Panc1 (cell line): ENCODE measurements around the gene PRKCZ.

ENCODE experiments used
- POLR2AphosphoS5 ChIP-seq: IDR thresholded peaks from 2 replicates; pipeline ENCODE4 v1.6.1; 2012; ENCODE audit warnings: mild to moderate bottlenecking, low read depth, low read length, moderate library complexity
- SIN3A ChIP-seq: IDR thresholded peaks from 2 replicates; pipeline ENCODE4 v1.6.1; 2012; ENCODE audit warnings: low read depth, mild to moderate bottlenecking, low read length, moderate library complexity, borderline replicate concordance; ENCODE audit not compliant: insufficient read depth
- TCF7L2 ChIP-seq: IDR thresholded peaks from 2 replicates; pipeline ENCODE4 v1.6.1; 2011; ENCODE audit warnings: mild to moderate bottlenecking, low read depth, low read length, inconsistent platforms
- TF ChIP-seq, protein P1 (sequence below): fragments of 450-650 bp; IDR thresholded peaks from 2 replicates; pipeline ENCODE4 v1.5.1; 2017; ENCODE audit warnings: mild to moderate bottlenecking
- TF ChIP-seq, protein P2 (sequence below), 2 experiments: IDR thresholded peaks; 2 replicates each; pipeline ENCODE4 v1.6.1; 2011 to 2012; ENCODE audit warnings: low read depth in 2 of 2, control low read depth in 1 of 2, low read length in 1 of 2, mild to moderate bottlenecking in 1 of 2, moderate library complexity in 1 of 2; ENCODE audit not compliant: insufficient read depth in 1 of 2

DNA sequence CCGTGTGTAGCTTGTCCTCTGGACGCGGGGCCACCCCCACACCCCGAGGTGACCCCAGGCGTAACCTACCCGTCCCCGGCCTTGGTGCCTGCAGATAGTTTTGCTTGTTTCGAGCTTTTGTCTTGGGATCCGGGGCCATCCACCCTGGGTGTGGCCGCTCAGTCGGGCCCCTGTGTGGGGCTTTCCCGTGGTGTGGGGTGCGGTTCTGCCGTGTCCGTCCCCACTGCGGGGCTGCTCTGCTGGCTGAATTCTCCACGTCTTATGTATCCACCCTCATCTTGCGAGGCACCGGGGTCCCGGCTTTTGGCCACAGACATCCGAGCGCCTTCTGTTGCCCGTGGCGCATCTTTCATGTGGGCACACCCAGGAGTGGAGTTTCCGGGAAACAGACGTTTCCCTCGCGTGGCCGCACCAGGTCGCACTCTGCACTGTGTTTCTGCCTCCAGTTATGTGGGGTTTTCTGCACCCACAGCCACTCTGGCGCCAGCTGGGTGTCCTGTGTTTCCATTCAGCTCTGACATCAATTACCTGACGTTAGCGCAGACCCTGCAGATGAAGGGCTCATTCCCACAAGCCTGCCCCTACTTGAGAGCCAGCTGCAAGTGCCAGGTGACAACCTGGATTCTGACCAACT, 64.9 kb downstream of the PRKCZ start:
- TF ChIP-seq, protein P1, sequence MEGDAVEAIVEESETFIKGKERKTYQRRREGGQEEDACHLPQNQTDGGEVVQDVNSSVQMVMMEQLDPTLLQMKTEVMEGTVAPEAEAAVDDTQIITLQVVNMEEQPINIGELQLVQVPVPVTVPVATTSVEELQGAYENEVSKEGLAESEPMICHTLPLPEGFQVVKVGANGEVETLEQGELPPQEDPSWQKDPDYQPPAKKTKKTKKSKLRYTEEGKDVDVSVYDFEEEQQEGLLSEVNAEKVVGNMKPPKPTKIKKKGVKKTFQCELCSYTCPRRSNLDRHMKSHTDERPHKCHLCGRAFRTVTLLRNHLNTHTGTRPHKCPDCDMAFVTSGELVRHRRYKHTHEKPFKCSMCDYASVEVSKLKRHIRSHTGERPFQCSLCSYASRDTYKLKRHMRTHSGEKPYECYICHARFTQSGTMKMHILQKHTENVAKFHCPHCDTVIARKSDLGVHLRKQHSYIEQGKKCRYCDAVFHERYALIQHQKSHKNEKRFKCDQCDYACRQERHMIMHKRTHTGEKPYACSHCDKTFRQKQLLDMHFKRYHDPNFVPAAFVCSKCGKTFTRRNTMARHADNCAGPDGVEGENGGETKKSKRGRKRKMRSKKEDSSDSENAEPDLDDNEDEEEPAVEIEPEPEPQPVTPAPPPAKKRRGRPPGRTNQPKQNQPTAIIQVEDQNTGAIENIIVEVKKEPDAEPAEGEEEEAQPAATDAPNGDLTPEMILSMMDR = no peak
- no peak for TF ChIP-seq TCF7L2
- TF ChIP-seq SIN3A = no peak
- no peak for TF ChIP-seq POLR2AphosphoS5
- TF ChIP-seq, protein P2, sequence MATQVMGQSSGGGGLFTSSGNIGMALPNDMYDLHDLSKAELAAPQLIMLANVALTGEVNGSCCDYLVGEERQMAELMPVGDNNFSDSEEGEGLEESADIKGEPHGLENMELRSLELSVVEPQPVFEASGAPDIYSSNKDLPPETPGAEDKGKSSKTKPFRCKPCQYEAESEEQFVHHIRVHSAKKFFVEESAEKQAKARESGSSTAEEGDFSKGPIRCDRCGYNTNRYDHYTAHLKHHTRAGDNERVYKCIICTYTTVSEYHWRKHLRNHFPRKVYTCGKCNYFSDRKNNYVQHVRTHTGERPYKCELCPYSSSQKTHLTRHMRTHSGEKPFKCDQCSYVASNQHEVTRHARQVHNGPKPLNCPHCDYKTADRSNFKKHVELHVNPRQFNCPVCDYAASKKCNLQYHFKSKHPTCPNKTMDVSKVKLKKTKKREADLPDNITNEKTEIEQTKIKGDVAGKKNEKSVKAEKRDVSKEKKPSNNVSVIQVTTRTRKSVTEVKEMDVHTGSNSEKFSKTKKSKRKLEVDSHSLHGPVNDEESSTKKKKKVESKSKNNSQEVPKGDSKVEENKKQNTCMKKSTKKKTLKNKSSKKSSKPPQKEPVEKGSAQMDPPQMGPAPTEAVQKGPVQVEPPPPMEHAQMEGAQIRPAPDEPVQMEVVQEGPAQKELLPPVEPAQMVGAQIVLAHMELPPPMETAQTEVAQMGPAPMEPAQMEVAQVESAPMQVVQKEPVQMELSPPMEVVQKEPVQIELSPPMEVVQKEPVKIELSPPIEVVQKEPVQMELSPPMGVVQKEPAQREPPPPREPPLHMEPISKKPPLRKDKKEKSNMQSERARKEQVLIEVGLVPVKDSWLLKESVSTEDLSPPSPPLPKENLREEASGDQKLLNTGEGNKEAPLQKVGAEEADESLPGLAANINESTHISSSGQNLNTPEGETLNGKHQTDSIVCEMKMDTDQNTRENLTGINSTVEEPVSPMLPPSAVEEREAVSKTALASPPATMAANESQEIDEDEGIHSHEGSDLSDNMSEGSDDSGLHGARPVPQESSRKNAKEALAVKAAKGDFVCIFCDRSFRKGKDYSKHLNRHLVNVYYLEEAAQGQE (IDR thresholded peaks at IDR 0.05; ENCODE audit: insufficient read depth in 1 of 2, low read depth in 2 of 2, low read length in 1 of 2) = no peak
